ENCODE data around the gene SLC9A1. TPM values are rescaled to one million over a fixed set of nuclear protein-coding genes. Genes with fewer than 3 reads are reported as not detected.
"Not testable (repeated sequence)": the region's sequence is repeated elsewhere in the genome, so short reads cannot be mapped to it uniquely, and the experiment has no call there.

Gene SLC9A1
- total RNA-seq, 4 donors from 2014 or later, result 10.9 to 19.4 (median 13.2) TPM

DNA sequence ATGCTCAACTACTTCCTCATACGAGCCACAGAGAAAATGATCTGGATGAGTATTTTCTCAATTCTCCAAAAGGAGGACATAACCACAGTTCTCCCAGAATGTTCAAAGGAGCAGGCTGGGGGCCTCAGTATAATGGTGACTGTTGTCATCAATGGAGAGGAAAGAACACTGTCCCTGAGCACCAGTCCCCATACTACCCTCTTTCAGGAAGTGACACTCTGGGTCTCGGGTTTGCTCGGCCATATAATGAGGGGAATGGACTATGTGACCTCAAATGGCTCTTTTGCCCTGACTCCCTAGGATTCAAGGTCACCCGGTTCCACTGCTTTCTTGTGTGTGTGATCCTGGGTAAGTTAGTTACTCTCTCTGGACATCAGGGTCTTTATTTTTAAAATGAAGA is 22.8 kb downstream of the SLC9A1 start:
- 74 to 84% methylated on average over 4 of the region's 4 CpGs for WGBS, 2 donors
- no peak for DNase-seq (ENCODE audit: low spot score in 2 of 2)
- intact Hi-C loops (cut with DNase I; ENCODE audit: low total_unique reads), result no loop called here
- H3K4me3 ChIP-seq (ENCODE audit: low read depth, poor library complexity, severe bottlenecking), result no peak overlapping the region
- TF ChIP-seq, protein P1, sequence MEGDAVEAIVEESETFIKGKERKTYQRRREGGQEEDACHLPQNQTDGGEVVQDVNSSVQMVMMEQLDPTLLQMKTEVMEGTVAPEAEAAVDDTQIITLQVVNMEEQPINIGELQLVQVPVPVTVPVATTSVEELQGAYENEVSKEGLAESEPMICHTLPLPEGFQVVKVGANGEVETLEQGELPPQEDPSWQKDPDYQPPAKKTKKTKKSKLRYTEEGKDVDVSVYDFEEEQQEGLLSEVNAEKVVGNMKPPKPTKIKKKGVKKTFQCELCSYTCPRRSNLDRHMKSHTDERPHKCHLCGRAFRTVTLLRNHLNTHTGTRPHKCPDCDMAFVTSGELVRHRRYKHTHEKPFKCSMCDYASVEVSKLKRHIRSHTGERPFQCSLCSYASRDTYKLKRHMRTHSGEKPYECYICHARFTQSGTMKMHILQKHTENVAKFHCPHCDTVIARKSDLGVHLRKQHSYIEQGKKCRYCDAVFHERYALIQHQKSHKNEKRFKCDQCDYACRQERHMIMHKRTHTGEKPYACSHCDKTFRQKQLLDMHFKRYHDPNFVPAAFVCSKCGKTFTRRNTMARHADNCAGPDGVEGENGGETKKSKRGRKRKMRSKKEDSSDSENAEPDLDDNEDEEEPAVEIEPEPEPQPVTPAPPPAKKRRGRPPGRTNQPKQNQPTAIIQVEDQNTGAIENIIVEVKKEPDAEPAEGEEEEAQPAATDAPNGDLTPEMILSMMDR (IDR thresholded peaks at IDR 0.05), result no peak
- TF ChIP-seq POLR2A (IDR thresholded peaks at IDR 0.05), result no peak

DNA sequence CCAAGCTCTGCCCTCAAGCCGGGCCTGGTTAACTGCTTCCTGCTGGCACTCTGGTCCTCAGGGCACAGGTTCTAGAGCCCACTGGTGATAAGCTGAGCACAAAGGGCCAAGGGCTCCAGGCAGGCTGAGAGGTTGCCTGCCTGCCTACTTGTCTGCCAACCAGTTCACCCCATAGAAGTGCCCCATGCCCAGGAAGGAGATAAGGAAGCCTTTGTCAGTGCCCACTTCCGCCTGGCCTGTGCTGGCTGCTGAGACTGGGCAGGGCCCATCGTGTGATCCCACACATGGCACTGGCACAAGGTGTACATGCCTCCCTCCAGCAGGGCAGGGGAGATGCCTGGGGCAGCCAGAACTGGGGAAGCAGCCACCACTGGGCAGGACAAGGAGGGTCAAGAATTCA is 24.1 kb downstream of the SLC9A1 start:
- DNase-seq (ENCODE audit: low spot score in 2 of 2), result no peak
- TF ChIP-seq, protein P1 (IDR thresholded peaks at IDR 0.05), result no peak
- no peak for TF ChIP-seq POLR2A (IDR thresholded peaks at IDR 0.05)
- WGBS, 2 donors, result 50 to 72% methylated on average over 3 of the region's 3 CpGs
- H3K4me3 ChIP-seq (ENCODE audit: low read depth, poor library complexity, severe bottlenecking), result no peak overlapping the region
- intact Hi-C loops (cut with DNase I; ENCODE audit: low total_unique reads), result no loop called here

DNA sequence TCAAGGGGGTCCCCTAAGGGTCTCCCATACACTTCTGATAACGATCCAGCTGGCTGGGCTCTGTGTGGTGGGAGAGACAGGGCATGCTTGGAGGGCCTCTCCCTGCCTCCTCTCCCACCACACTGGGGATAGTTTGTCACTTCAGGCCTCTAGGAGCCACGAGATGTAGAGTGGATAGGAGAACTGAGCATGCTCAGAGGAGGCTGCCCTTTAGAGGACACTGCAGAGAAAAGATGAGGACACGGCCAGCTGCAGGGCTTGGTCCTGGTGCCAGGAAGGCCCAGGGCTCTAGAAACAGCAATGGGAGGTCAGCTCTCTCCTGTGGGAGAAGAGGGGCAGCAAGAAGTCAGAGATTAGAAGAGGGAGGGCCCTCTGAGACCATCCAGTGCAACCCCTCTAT is 25.7 kb downstream of the SLC9A1 start:
- no peak overlapping the region for H3K4me3 ChIP-seq (ENCODE audit: low read depth, poor library complexity, severe bottlenecking)
- intact Hi-C loops (cut with DNase I; ENCODE audit: low total_unique reads), result no loop called here
- TF ChIP-seq POLR2A (IDR thresholded peaks at IDR 0.05), result no peak
- 69 to 83% methylated on average over 3 of the region's 3 CpGs for WGBS, 2 donors
- no peak for DNase-seq (ENCODE audit: low spot score in 2 of 2)

DNA sequence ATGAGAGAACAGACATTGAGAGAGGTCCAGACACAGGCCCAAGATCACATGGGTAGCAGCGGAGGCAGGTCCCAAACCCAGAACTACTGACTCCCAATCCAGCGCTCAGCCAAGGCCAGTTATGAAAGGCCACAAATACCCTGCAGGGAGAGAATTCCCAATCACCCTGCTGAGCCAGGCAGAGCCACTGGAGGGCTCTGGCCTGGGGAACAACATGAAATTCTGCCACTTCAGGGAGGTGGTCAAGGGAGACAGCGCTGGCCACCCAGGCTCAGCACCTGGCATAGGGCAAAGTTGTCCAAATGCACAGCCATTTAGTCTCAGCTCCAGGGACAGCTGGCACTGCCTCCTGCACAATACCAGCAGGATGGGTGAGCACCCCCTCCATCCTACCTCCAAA is 27.5 kb downstream of the SLC9A1 start:
- TF ChIP-seq POLR2A (IDR thresholded peaks at IDR 0.05), result no peak
- TF ChIP-seq, protein P1 (IDR thresholded peaks at IDR 0.05), result no peak
- 87 to 96% methylated on average over 2 to 3 of the region's 3 CpGs for WGBS, 2 donors
- intact Hi-C loops (cut with DNase I; ENCODE audit: low total_unique reads), result no loop called here
- H3K4me3 ChIP-seq (ENCODE audit: low read depth, poor library complexity, severe bottlenecking), result no peak overlapping the region
- no peak for DNase-seq (ENCODE audit: low spot score in 2 of 2)

DNA sequence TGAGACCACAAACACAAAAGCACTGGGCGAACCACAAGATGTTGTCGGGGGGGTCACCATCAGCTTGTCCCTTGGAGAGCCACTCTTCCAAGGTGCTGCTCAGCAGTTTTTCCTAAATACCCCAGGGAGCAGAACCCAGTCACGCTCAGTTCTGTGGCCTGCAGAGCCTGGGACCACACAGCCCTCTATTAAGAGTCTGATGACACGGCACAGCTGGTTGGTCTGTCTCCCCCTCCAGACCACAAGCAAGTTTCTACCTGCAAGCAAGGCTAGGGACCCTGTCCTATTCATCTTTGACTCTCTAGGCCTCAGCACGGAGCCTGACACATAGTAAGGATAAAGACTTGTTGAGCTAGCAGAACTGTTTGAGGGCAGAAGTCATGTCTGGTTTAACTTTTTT is 28.5 kb downstream of the SLC9A1 start:
- 80 to 98% methylated on average over 5 of the region's 5 CpGs for WGBS, 2 donors
- DNase-seq (ENCODE audit: low spot score in 2 of 2), result no peak
- no peak overlapping the region for H3K4me3 ChIP-seq (ENCODE audit: low read depth, poor library complexity, severe bottlenecking)
- intact Hi-C loops (cut with DNase I; ENCODE audit: low total_unique reads), result no loop called here
- TF ChIP-seq, protein P1 (IDR thresholded peaks at IDR 0.05), result no peak
- no peak for TF ChIP-seq POLR2A (IDR thresholded peaks at IDR 0.05)

DNA sequence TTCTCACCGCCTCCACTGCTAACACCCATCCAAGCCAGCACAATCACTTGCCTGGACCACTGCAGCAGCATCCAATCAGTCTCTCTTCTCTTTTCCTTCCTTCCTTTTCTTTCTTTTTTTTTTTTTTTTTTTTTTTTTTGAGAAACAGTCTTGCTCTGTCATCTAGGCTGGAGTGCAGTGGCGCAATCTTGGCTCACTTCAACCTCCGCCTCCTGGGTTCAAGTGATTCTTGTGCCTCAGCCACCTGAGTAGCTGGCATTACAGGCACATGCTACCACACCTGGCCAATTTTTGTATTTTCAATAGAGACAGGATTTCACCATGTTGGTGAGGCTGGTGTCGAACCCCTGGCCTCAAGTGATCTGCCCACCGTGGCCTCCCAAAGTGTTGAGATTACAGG is 29.8 kb downstream of the SLC9A1 start:
- WGBS, 2 donors, result 91 to 98% methylated on average over 5 of the region's 5 CpGs
- H3K4me3 ChIP-seq (ENCODE audit: low read depth, poor library complexity, severe bottlenecking); DNase-seq (ENCODE audit: low spot score in 2 of 2); intact Hi-C loops (cut with DNase I; ENCODE audit: low total_unique reads): not testable (repeated sequence)

DNA sequence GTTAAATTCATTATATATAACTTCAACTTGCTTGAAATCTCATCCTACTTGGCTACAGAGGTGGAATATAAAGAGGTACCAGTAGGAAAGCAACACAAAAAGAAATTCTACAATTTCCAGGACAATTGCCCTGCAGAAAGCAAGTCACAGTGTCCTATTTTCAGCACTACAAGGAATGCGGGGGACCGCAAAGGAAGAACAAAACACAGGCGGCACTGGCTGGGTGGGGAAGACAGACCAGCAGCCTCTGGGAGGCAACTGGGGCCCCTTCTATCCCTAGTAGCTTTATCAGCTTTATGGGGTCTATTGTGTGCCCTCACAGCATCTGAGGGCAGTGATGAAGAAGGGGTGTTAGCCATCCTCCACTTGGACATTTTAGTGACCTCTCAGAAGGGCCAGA is 30.5 kb downstream of the SLC9A1 start:
- no peak overlapping the region for H3K4me3 ChIP-seq (ENCODE audit: low read depth, poor library complexity, severe bottlenecking)
- no peak for DNase-seq (ENCODE audit: low spot score in 2 of 2)
- intact Hi-C loops (cut with DNase I; ENCODE audit: low total_unique reads), result no loop called here
- 88 to 92% methylated on average over 3 of the region's 3 CpGs for WGBS, 2 donors
- TF ChIP-seq POLR2A (IDR thresholded peaks at IDR 0.05), result no peak
- TF ChIP-seq, protein P1 (IDR thresholded peaks at IDR 0.05), result no peak

Data from lower leg skin (tissue), 4 donors.